BLaER1 treated with 17β-estradiol and CSF1 and Interleukin-3, amounts not matched to agents 10 nM and 100 nM (cell line): ENCODE data around the gene C10orf62.
"Not testable (repeated sequence)": the region's sequence is repeated elsewhere in the genome, so short reads cannot be mapped to it uniquely, and the experiment has no call there.

Source experiments
- H3K27ac ChIP-seq, 11 experiments: shearing (Covaris generic); formaldehyde crosslinking; 2 replicates each; pipeline ENCODE4 v1.8.1; 2022
- H3K27me3 ChIP-seq, 11 experiments: shearing (Covaris generic); formaldehyde crosslinking; 2 replicates each; pipeline ENCODE4 v1.8.1; 2022
- H3K36me3 ChIP-seq, 11 experiments: shearing (Covaris generic); formaldehyde crosslinking; 2 replicates each; pipeline ENCODE4 v1.8.1; 2022
- H3K4me1 ChIP-seq, 10 experiments: shearing (Covaris generic); formaldehyde crosslinking; 2 replicates each; pipeline ENCODE4 v1.8.1; 2022
- H3K4me2 ChIP-seq, 11 experiments: shearing (Covaris generic); formaldehyde crosslinking; 2 replicates each; pipeline ENCODE4 v1.8.1; 2022
- H3K4me3 ChIP-seq, 10 experiments: shearing (Covaris generic); formaldehyde crosslinking; 2 replicates each; pipeline ENCODE4 v1.8.1; 2022
- H3K9ac ChIP-seq, 11 experiments: shearing (Covaris generic); formaldehyde crosslinking; 2 replicates each; pipeline ENCODE4 v1.8.1; 2022
- H3K9me3 ChIP-seq, 11 experiments: shearing (Covaris generic); formaldehyde crosslinking; replicated peaks in 1 of 11; 2 replicates each; pipeline ENCODE4 v1.8.1; 2022
- H4K20me1 ChIP-seq, 11 experiments: shearing (Covaris generic); formaldehyde crosslinking; 2 replicates each; pipeline ENCODE4 v1.8.1; 2022
- Cebpa-rat ChIP-seq, 11 experiments: shearing (Covaris generic); IDR thresholded peaks; 2 replicates each; pipeline ENCODE4 v1.8.1; 2022

C10orf62 gene

GRCh38 chr10:97573021-97573420 lies 16.5 kb upstream of the C10orf62 start:
- Histone ChIP-seq H3K4me1 (peaks cover 8 to 23% (median 14%) of the 10 kb centered on the region in 10 experiments; a peak in 18 of 20 replicates), H3K36me3 (peaks cover 0 to 37% (median 0%) of the 10 kb centered on the region in 11 experiments; a peak in 9 of 22 replicates), H3K4me3 (no peak overlapping the region), H3K9ac (no peak overlapping the region), H4K20me1 (peaks cover 0 to 23% (median 0%) of the 10 kb centered on the region in 11 experiments; a peak in 3 of 22 replicates), H3K27me3 (no peaks in the 10 kb centered on the region), H3K9me3 (no peaks in the 10 kb centered on the region), H3K27ac (no peak overlapping the region), H3K4me2 (peak overlapping the region in 4 of 11 experiments; percentile 5 to 44 (median 34); a peak in 9 of 22 replicates)
- TF ChIP-seq Cebpa-rat (IDR thresholded peaks at IDR 0.05), result no peak

- H3K4me1 ChIP-seq, result peaks cover 8 to 23% (median 14%) of the 10 kb centered on the region in 10 experiments; a peak in 18 of 20 replicates
These were observed 15.8 kb upstream of the C10orf62 start for GRCh38 chr10:97573672-97574071.

GRCh38 chr10:97574374-97575126 lies 15.0 kb upstream of the C10orf62 start:
- Histone ChIP-seq H3K4me3 (no peak overlapping the region), H3K27ac (no peak overlapping the region), H3K4me2 (peak overlapping the region in 1 of 11 experiments; percentile 13; a peak in 1 of 22 replicates)

More at GRCh38 chr10:97573672-97574071, 15.8 kb upstream of the C10orf62 start:
- Histone ChIP-seq H3K4me3 (no peak overlapping the region), H3K27ac (no peak overlapping the region), H3K9ac (no peak overlapping the region), H4K20me1 (peaks cover 0 to 23% (median 0%) of the 10 kb centered on the region in 11 experiments; a peak in 3 of 22 replicates), H3K4me2 (no peak overlapping the region), H3K9me3 (no peaks in the 10 kb centered on the region), H3K27me3 (no peaks in the 10 kb centered on the region), H3K36me3 (peaks cover 0 to 31% (median 0%) of the 10 kb centered on the region in 11 experiments; a peak in 9 of 22 replicates)
- no peak for TF ChIP-seq Cebpa-rat (IDR thresholded peaks at IDR 0.05)

GRCh38 chr10:97575127-97575668 lies 14.3 kb upstream of the C10orf62 start:
- H3K27me3 ChIP-seq, result no peaks in the 10 kb centered on the region

More at GRCh38 chr10:97574374-97575126, 15.0 kb upstream of the C10orf62 start:
- Histone ChIP-seq H3K36me3 (peaks cover 0 to 22% (median 0%) of the 10 kb centered on the region in 11 experiments; a peak in 9 of 22 replicates), H3K4me1 (peaks cover 8 to 23% (median 14%) of the 10 kb centered on the region in 10 experiments; a peak in 18 of 20 replicates), H4K20me1 (peaks cover 0 to 23% (median 0%) of the 10 kb centered on the region in 11 experiments; a peak in 3 of 22 replicates), H3K27me3 (no peaks in the 10 kb centered on the region), H3K9ac (no peak overlapping the region), H3K9me3 (no peaks in the 10 kb centered on the region)
- TF ChIP-seq Cebpa-rat (IDR thresholded peaks at IDR 0.05), result no peak

GRCh38 chr10:97576487-97576886 lies 13.0 kb upstream of the C10orf62 start:
- not testable (repeated sequence) for H3K4me2 ChIP-seq, H3K27me3 ChIP-seq, H3K9ac ChIP-seq, H3K4me3 ChIP-seq, H3K27ac ChIP-seq, H3K36me3 ChIP-seq, H3K9me3 ChIP-seq
- Histone ChIP-seq H4K20me1 (peaks cover 0 to 13% (median 0%) of the 10 kb centered on the region in 11 experiments; a peak in 2 of 22 replicates), H3K4me1 (peaks cover 8 to 16% (median 13%) of the 10 kb centered on the region in 10 experiments; a peak in 18 of 20 replicates)

More at GRCh38 chr10:97575127-97575668, 14.3 kb upstream of the C10orf62 start:
- H3K4me1 ChIP-seq, result peaks cover 8 to 23% (median 14%) of the 10 kb centered on the region in 10 experiments; a peak in 18 of 20 replicates
- peaks cover 0 to 16% (median 0%) of the 10 kb centered on the region in 11 experiments; a peak in 9 of 22 replicates for H3K36me3 ChIP-seq
- H3K4me3 ChIP-seq, result no peak overlapping the region
- TF ChIP-seq Cebpa-rat (IDR thresholded peaks at IDR 0.05), result no peak
- H4K20me1 ChIP-seq, result peaks cover 0 to 23% (median 0%) of the 10 kb centered on the region in 11 experiments; a peak in 3 of 22 replicates
- peak overlapping the region in 1 of 11 experiments; percentile 13; a peak in 1 of 22 replicates for H3K4me2 ChIP-seq
- H3K9me3 ChIP-seq, result no peaks in the 10 kb centered on the region
- H3K27ac ChIP-seq, result no peak overlapping the region
- H3K9ac ChIP-seq, result no peak overlapping the region

- Histone ChIP-seq H3K27me3 (no peaks in the 10 kb centered on the region), H3K4me2 (no peak overlapping the region), H3K27ac (no peak overlapping the region), H3K4me3 (no peak overlapping the region), H3K4me1 (peaks cover 4 to 12% (median 5%) of the 10 kb centered on the region in 10 experiments; a peak in 17 of 20 replicates), H3K36me3 (no peaks in the 10 kb centered on the region), H3K9me3 (no peaks in the 10 kb centered on the region), H4K20me1 (peaks cover 0 to 4% (median 0%) of the 10 kb centered on the region in 11 experiments; a peak in 2 of 22 replicates), H3K9ac (no peak overlapping the region)
- no peak for TF ChIP-seq Cebpa-rat (IDR thresholded peaks at IDR 0.05)
These were observed 11.8 kb upstream of the C10orf62 start for GRCh38 chr10:97577701-97578100.

- H3K27ac ChIP-seq, result no peak overlapping the region
- H3K4me1 ChIP-seq, result peaks cover 0 to 8% (median 0%) of the 10 kb centered on the region in 10 experiments; a peak in 5 of 20 replicates
- no peak overlapping the region for H3K9ac ChIP-seq
- no peaks in the 10 kb centered on the region for H3K9me3 ChIP-seq
- H3K27me3 ChIP-seq, result no peaks in the 10 kb centered on the region
- no peaks in the 10 kb centered on the region for H3K36me3 ChIP-seq
- no peaks in the 10 kb centered on the region; a peak in 1 of 22 replicates for H4K20me1 ChIP-seq
- TF ChIP-seq Cebpa-rat (IDR thresholded peaks at IDR 0.05), result no peak
- no peak overlapping the region for H3K4me3 ChIP-seq
- H3K4me2 ChIP-seq, result no peak overlapping the region
These were observed 11.2 kb upstream of the C10orf62 start for GRCh38 chr10:97578171-97578844.

GRCh38 chr10:97580421-97581367 lies 8.8 kb upstream of the C10orf62 start:
- TF ChIP-seq Cebpa-rat (IDR thresholded peaks at IDR 0.05), result no peak
- Histone ChIP-seq H3K4me3 (no peak overlapping the region), H3K9ac (no peak overlapping the region), H3K27ac (no peak overlapping the region), H3K27me3 (no peaks in the 10 kb centered on the region), H4K20me1 (no peaks in the 10 kb centered on the region; a peak in 1 of 22 replicates), H3K4me2 (no peak overlapping the region), H3K4me1 (no peaks in the 10 kb centered on the region), H3K9me3 (no peaks in the 10 kb centered on the region), H3K36me3 (no peaks in the 10 kb centered on the region)
